Prostate gland (tissue), 2 donors: Measurements from ENCODE around the gene TMEM186. TPM values are rescaled to one million over a fixed set of nuclear protein-coding genes. Genes with fewer than 3 reads are reported as not detected.
"Not testable (repeated sequence)": the region's sequence is repeated elsewhere in the genome, so short reads cannot be mapped to it uniquely, and the experiment has no call there.

Source experiments
- DNase-seq: peaks from one replicate; pipeline ENCODE4 v3.0.0-alpha.2; 2019; ENCODE audit warnings: low spot score
- H3K27ac ChIP-seq, 2 donors: fragments of 200-600 bp; sonication (generic); 2 replicates each; pipeline ENCODE4 v1.5.1; 2017 to 2019
- H3K27me3 ChIP-seq: fragments of 200-600 bp; sonication (generic); replicated peaks from 2 replicates; pipeline ENCODE4 v1.5.1; 2019; ENCODE audit not compliant: insufficient read depth
- H3K36me3 ChIP-seq, 2 donors: fragments of 200-600 bp; sonication (generic); 1 replicate in 1 of 2; 2 replicates in 1 of 2; pipeline versions ENCODE4 v1.5.1 to v1.8.1; 2017 to 2019
- H3K4me1 ChIP-seq: fragments of 200-600 bp; sonication (generic); replicated peaks from 2 replicates; pipeline ENCODE4 v1.5.1; 2019
- H3K4me3 ChIP-seq, 2 donors: fragments of 200-600 bp; sonication (generic); 2 replicates each; pipeline ENCODE4 v1.5.1; 2017 to 2019
- H3K9me3 ChIP-seq: fragments of 200-600 bp; sonication (generic); 2 replicates; pipeline ENCODE4 v1.5.1; 2017
- POLR2A ChIP-seq: fragments of 450-650 bp; IDR thresholded peaks from one replicate; pipeline ENCODE4 v1.6.1; 2016; ENCODE audit warnings: antibody characterized with exemption, mild to moderate bottlenecking
- POLR2AphosphoS5 ChIP-seq: sonication (generic); formaldehyde crosslinking; IDR thresholded peaks from one replicate; pipeline ENCODE4 v1.6.1; 2017; ENCODE audit warnings: antibody characterized with exemption
- WGBS: methylation state at CpG from one replicate; pipeline ENCODE4 v1.1.5; 2018; 5-methylcytosine and 5-hydroxymethylcytosine counted together
- intact Hi-C: fragments of 100-400 bp; cut with DNase I; formaldehyde crosslinking; loops from one replicate; pipeline ENCODE4 v1.14.2; 2022
- total RNA-seq, 2 donors: library from RNA; depleted of rRNA; stranded (reverse); fragments of >200 nt; gene quantifications; one replicate each; pipeline ENCODE4 v1.1.0, GENCODE V29; 2016
- TF ChIP-seq, protein P1 (sequence below), 4 experiments: fragments of 200-600 bp in 2 of 4; fragments of 450-650 bp in 2 of 4; sonication (generic) in 2 of 4; IDR thresholded peaks; 1 replicate in 3 of 4; 2 replicates in 1 of 4; pipeline ENCODE4 v1.5.1; 2016 to 2019; ENCODE audit warnings: antibody characterized with exemption in 4 of 4, mild to moderate bottlenecking in 2 of 4, moderate library complexity in 2 of 4

Gene TMEM186
- total RNA-seq, 2 donors from 2014 or later, result 7.2 to 10.1 TPM

DNA sequence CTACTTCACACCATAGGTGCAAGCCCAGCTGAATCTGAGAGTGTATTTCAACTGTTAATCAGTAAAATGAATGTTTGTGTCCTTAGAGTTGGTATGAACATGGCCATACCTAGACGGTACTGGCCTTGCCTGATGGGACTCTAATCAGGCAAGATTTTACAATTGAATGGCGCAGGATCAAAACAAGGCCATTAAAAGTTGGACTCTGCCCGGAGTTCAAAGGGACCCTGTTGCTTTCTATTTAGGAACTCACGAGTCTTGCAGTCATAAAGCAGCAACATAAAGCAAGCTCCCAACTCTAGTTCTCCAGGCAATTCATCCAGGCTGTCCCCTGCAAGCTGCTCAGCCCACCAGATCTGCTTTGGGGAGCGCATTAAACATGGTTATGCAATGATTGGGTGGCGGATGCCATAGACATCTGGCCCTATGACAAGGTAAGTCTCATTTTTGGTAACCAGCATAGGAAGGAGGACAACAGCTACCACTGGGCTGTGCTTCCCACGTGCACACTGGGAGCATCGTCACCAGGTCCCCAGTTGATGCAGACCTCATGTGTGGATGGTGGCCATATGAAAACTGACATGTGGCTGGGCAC, 8.8 kb downstream of the TMEM186 start:
- intact Hi-C loops, result no loop called here
- WGBS, result 60% methylated on average over 8 of the region's 8 CpGs
- H3K4me1 ChIP-seq, result no peaks in the 10 kb centered on the region
- no peaks in the 10 kb centered on the region for H3K36me3 ChIP-seq
- no peak overlapping the region for H3K4me3 ChIP-seq
- TF ChIP-seq, protein P1, sequence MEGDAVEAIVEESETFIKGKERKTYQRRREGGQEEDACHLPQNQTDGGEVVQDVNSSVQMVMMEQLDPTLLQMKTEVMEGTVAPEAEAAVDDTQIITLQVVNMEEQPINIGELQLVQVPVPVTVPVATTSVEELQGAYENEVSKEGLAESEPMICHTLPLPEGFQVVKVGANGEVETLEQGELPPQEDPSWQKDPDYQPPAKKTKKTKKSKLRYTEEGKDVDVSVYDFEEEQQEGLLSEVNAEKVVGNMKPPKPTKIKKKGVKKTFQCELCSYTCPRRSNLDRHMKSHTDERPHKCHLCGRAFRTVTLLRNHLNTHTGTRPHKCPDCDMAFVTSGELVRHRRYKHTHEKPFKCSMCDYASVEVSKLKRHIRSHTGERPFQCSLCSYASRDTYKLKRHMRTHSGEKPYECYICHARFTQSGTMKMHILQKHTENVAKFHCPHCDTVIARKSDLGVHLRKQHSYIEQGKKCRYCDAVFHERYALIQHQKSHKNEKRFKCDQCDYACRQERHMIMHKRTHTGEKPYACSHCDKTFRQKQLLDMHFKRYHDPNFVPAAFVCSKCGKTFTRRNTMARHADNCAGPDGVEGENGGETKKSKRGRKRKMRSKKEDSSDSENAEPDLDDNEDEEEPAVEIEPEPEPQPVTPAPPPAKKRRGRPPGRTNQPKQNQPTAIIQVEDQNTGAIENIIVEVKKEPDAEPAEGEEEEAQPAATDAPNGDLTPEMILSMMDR (IDR thresholded peaks at IDR 0.05), result no peak
- no peak for TF ChIP-seq POLR2A
- TF ChIP-seq POLR2AphosphoS5, result no peak
- no peaks in the 10 kb centered on the region for H3K9me3 ChIP-seq
- no peak overlapping the region for H3K27ac ChIP-seq
- no peaks in the 10 kb centered on the region for H3K27me3 ChIP-seq
- no peak for DNase-seq

DNA sequence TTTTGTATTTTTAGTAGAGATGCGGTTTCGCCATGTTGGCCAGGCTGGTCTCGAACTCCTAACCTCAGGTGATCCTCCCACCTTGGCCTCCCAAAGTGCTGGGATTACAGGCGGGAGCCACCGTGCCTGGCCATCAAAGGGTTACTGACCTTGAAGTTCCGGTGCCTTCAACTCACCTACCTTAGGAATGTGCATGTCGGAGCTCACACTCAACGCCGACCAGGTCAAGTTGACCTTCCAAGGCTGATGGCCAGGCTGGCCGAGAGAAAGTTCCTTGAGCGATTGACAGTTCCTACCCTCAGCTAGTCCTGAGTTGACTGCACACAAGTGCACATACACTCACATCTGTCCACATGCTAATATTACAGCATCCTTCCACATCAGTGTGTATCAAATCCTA, 11.1 kb downstream of the TMEM186 start:
- intact Hi-C loops, H3K27ac ChIP-seq, DNase-seq, H3K4me3 ChIP-seq, H3K27me3 ChIP-seq, H3K4me1 ChIP-seq, H3K9me3 ChIP-seq, H3K36me3 ChIP-seq: not testable (repeated sequence)
- 82% methylated on average over 11 of the region's 11 CpGs for WGBS

DNA sequence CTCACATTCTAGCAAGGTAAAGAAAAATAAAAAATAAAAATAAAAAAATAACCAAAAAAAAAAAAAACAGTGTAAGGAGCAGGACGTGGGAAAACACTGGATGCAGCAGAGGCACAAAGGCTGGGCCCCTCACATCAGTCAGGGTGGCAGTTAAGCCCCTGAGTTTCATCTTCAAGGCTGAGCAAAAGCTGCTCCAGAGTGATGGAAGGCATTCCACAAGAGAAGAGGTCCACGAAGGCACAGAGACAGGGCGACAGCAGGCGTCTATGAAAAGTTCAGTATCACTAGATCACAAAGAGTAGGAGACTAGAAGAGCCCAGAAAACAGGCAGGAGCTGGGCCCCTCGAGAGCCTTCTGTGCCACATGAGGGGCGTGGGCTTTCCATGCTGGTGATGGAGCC, 12.0 kb downstream of the TMEM186 start:
- H3K4me3 ChIP-seq, result no peak overlapping the region
- no peaks in the 10 kb centered on the region for H3K27me3 ChIP-seq
- 89% methylated on average over 6 of the region's 6 CpGs for WGBS
- H3K9me3 ChIP-seq, result no peaks in the 10 kb centered on the region
- no peak for DNase-seq
- H3K36me3 ChIP-seq, result no peaks in the 10 kb centered on the region
- H3K4me1 ChIP-seq, result no peaks in the 10 kb centered on the region
- intact Hi-C loops, result no loop called here
- no peak overlapping the region for H3K27ac ChIP-seq
- TF ChIP-seq, protein P1 (IDR thresholded peaks at IDR 0.05), result no peak
- TF ChIP-seq POLR2AphosphoS5 (no peak), POLR2A (no peak)

DNA sequence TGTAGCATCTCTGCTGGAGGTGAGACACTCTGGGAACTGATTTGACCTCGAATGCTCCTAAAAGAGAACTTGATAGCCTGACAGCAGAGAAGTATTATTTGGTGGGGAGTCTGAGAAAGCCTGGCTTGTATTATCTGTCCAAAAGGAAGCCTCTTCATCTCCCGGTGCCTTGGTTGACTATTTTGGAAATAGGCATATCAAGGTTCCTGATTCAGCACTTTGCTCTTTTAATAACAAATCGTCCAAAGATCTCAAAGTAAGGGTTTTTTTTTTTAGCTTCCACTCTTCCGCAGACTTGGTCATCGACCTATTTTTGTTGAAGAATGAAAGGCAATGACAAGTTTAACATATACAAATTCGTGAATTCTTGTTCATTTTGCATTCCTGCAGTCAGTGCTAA, 14.8 kb downstream of the TMEM186 start:
- WGBS, result 72% methylated on average over 6 of the region's 6 CpGs
- intact Hi-C loops, result no loop called here
- Histone ChIP-seq H3K27ac (no peak overlapping the region), H3K4me3 (no peak overlapping the region), H3K36me3 (no peaks in the 10 kb centered on the region), H3K4me1 (no peaks in the 10 kb centered on the region), H3K27me3 (no peaks in the 10 kb centered on the region), H3K9me3 (no peaks in the 10 kb centered on the region)
- no peak for TF ChIP-seq POLR2AphosphoS5
- no peak for TF ChIP-seq POLR2A
- TF ChIP-seq, protein P1 (IDR thresholded peaks at IDR 0.05), result no peak
- DNase-seq, result no peak

DNA sequence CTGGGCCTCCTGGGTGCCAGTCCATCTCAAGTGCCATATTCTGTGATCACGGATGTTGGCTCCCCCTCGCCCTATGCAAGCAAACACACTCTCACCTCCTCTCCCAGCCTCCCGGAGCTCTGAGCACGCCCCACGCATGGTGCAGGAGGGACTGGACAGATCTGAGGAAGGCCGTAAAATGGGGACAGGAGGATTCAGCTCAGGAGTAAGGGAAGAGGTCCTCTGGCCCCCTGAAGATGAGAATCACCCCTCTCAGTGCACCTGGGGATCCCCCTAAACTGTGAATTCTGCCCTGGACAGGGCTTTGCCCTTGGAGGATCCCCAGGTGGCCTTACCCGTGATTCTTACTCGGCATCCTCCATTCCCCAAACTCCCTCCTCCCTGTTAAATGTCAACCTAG, 15.6 kb downstream of the TMEM186 start:
- no peak for DNase-seq
- Histone ChIP-seq H3K27me3 (no peaks in the 10 kb centered on the region), H3K4me1 (no peaks in the 10 kb centered on the region), H3K36me3 (no peaks in the 10 kb centered on the region), H3K27ac (no peak overlapping the region), H3K4me3 (no peak overlapping the region), H3K9me3 (no peaks in the 10 kb centered on the region)
- TF ChIP-seq POLR2AphosphoS5 (no peak), POLR2A (no peak)
- TF ChIP-seq, protein P1 (IDR thresholded peaks at IDR 0.05), result no peak
- intact Hi-C loops, result no loop called here
- WGBS, result 88% methylated on average over 8 of the region's 8 CpGs
